Fibroblast of peridontal ligament (primary cell): ENCODE measurements around the gene SYS1.
"Not testable (repeated sequence)": the region's sequence is repeated elsewhere in the genome, so short reads cannot be mapped to it uniquely, and the experiment has no call there.

Source experiments
- DNase-seq: peaks from one replicate; pipeline ENCODE4 v3.0.0-alpha.2; 2010; ENCODE audit errors: extremely low read depth

Gene SYS1

DNA sequence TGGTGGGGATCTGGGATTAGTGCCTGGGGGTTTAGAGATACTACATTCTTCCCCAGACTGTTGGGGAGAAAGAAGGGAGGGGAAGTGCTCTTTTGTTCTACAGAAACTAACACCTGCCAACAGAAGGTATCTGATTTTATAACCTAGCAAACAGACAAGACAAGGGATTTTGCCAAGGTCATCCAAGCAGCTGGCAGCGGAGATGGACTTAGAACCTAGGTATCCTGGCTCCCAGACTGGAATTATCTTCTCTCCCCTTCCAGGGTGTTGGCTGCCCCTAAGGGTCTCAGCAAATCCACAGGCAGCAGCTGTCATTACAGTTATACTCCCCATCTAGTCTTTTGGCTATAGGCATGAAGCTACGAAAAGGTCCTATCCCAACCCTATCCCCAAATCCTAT, 23.2 kb upstream of the SYS1 start:
- DNase-seq: no peak

DNA sequence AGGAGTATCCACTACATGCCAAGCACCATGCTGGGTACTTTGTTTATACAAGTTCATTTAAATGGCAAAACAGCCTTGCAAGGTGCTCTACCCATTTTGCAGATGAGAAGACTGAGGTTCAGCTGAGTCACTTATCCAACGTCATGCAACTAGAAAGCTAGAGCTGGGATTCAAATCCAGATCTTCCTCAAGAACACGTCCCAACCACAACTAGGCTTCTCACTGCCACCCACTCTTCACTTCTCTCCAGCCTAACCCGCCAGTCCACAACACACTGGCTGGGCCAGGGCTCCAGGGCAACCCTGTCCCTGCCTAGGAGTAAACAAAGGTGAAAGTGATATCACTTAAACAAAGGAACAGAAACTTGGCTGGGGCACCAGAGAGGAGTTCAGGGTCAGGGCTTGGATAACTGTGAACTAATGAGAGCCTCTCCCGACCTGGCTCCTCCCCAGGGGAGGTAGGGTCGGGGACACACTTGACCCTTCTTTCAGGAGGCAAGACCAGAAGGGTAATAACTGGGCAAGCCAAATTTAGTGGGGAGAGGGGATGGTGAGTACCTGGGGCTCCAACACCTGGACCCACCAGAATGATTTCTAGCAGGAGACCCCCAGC, 22.6 kb upstream of the SYS1 start:
- no peak for DNase-seq

DNA sequence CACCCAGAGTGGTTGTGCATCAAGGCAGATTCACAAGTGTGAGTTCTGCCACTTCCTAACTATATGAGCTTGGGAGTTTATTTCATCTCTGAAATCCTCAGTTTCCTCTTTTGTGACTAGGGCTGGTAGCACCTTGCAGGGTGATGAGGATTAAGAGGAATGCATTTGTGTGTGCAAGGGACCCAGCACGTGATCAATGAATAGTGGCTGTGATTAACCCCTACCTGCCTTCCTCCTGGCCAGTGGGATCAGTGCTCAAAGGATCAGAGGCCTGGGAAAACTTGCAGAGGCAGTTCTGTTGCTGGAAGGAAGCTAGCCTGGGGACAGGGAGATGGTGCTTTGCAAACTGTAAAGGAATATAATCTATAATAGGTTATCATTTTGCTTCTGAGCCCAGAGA, 22.0 kb upstream of the SYS1 start:
- DNase-seq: no peak

DNA sequence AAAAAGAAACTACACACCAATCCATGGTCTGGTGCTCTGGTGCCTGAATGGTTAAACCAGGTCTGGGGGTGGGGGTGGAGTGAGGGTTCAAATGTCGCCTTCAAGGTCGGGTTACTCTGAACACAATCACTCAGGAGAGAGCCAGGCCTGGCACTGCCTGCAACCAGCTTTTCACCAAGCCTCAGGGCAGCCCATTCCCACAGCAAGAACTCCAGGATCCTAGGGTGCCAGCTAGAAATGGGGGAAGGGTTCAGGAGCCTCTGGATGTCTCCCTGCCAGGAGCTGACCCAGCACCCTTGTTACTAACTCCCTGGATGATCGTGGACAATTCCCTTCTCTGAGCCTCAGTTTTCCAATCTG, 21.4 kb upstream of the SYS1 start:
- no peak for DNase-seq

DNA sequence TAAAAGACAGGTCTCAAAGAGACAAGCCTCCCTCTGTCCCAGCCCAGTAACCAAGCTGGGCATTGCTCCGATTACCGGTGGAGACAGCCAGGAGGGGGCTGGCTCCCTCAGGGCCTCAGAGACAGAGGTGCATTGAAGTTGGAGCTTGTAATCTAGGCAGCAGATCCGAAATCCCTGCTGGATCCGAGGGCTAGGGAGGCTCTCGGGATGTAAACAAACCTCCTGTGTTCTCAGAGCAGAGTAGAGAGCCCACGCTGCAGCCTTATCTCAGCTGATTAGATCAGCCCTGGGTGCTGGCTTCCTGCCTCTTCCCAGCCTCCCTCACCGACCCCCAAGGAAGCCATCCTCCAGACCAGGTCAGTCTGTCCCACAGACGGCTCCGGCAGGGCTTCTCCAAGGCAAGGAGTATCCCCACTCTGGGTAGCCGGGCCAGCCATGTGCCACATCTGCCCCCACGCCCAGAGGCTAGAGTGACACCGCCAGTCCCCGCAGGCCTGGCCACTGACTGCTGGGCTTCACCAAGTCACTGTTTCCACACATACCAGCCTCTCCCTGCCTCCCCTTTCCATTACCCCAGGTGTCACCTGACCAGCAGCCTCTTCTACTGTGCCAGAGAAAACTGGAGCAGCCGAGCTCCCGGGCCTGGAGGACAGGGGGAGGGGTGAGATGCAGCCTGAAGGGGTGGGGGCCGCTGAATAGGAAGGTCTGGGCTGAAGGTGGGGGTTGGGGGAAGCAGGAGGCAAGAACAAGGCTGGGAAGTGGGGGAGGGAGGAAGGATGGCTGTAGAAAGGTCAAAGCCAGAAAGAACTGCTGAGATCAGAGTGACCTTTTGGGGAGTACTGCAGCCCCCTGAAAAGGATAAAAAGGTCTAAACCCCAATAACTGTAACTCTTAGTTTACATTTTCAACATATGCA, 20.8 kb upstream of the SYS1 start:
- DNase-seq: no peak

DNA sequence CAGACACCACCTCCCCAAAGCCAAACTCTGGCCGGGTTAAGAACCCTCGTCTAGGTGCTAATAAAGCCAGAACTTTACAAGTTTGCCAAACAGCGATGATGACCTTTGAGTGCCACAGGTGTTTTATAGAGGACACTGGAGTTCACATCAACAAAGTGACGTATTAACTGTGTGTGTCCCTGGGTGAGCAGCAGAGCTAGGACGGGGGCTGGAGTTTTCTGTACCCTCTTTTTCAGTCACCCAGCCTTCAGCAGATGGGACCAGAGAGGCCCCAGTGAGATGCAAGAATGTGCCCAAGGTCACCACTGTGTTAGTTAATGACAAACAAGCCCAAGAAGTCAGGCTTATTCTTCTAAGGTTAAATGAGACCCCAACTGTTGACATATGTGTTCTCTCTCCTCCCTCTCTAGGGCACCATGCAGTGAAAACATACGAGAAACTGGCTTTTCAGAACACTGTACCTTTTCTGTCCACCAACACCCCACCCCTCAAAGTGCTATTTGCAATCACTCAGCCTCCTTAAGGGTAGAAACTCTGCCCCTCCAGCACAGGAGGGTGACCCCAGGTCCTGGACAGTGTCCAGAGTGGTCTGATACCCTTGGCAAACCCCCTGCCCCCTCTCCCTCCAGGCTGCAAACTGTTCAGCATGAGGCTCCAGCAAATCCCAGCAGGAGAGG, 20.0 kb upstream of the SYS1 start:
- no peak for DNase-seq

DNA sequence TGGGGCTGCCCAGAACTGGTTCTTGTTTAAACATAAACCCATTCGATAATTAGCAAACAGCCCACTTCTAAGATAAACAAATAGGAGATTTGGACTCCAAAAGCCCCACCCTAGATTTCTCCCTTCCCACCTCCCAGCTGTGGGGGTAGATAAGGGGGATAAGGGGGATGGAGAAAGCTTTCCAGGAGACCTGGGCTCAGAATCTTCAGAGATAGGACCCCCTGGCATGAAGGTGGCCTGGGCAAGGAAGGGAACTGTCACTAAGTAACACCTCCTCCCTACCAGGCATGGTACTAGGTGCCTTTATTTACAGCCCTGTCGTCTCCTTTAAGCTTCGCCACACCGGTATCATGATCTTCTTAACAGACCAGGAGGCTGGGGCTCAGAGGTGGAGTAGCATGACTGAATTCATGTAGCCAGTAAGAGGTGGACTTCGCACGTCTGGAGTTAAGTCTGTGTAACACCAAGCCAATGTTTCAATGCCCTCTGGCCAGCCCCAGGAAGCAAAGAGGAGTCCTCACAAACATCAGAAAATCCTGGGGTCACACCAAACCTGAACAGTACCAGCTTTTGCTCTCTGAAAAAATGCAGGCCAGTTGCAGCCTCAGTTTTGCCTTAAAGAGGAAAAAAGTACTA, 19.3 kb upstream of the SYS1 start:
- no peak for DNase-seq

DNA sequence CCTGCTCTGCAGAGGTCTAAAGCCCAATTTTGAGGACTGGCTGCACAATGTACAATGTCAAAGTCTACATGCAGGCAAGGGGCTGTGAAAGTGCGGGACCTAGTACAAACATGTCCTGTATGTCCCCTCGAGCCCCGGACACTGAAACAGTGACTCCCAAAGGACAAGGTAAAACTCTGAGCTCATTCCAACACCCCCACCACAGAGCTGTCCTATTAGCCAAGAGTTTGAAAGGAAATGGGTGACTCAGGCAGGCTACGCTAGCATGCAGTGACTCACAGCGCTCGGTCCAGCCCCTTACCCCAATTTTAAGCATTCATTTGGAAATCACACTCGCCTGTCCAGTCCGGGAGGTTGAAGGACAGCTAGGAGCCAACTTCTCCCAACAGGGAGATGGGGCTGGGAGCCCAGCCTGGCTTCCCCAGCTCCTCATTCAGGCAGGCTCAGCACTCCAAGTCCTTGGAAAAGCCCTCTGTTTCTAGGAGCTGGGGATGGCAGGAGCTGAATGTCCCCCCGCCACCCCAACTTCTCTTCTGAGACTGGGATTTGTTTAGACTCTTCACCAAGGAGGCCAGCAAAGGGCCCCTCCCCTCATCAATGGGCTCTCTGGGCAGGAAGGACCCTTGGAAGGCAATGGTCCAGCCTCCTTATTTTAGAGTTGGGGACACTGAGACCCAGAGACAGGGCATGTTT, 18.6 kb upstream of the SYS1 start:
- peak; percentile 89 for DNase-seq

DNA sequence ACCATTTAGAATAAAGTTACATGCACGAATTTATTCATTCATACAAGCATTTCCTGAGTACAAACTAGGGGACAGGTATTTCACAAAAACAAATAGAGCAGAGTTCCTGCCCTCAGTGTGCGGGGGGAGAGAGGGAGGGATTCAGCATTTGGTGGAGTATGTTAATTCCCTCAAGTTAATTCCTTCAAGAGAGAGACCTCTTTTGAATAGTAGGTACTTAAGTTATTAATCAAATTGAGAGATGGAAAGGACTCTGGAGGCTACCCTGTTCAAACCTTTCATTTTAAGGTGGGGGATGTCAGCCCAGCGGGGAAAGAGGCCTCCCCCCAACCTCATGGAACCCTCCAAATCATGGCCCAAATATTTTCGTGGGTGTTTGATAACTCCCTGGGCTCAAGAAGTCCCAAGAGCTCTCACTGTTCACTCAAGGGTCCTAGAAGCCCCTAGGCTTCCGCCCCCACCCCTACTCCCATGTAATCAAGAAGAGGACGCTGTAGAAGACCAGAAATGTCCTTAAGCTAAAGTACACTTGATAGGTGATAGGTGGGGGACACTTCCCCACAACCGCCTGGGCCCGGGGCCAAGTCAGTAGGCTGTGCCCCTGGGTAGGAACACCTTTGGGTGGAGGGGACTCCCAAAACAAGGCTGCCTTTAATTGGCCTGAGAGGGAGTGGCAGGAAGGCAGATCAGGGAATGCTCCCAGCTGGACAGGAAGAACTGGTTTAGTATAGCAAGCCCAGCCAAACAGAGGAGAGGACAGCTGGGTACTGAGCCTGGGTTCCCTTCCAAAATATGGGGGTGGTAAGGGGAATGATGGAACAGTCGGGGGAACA, 17.6 kb upstream of the SYS1 start:
- no peak for DNase-seq

DNA sequence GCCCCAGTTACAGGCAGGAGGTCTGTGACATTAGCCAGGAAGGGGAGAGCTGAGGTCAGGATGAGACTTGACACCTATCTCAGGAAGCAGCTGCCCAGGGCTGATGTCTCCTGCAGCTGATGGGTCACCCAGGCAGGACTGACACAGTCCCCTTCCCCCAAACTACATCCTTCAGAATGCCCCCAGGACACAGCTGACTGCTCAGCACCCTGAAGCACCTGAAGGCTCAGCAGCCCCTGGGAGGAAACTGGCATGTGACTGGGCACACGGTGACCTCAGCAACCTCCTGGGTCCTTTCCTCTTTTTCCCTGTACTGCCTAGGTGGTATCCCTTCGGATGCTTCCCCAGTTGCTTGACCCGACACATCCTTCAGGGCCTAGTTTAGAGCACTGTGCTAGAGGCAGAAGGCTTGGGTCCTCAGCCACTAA, 16.7 kb upstream of the SYS1 start:
- DNase-seq: no peak

DNA sequence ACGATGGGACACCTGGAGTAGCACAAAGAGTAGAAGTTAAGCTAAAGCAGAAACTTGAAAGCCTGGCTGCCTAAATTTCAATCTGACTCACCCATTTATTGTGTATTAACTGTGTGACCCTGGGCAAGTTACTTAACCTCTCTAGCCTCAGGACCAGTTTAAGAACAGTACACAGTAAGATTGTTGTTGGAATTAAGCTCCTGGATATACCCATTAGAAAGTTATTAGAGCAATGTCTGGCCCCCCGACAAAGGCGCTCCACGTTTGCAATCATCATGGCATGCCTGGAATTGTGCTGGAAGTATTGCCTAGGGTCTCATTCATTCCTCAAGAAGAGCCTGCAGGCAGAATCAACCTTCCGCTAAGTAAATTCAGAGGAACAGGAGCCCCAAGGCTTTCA, 16.1 kb upstream of the SYS1 start:
- DNase-seq: no peak

DNA sequence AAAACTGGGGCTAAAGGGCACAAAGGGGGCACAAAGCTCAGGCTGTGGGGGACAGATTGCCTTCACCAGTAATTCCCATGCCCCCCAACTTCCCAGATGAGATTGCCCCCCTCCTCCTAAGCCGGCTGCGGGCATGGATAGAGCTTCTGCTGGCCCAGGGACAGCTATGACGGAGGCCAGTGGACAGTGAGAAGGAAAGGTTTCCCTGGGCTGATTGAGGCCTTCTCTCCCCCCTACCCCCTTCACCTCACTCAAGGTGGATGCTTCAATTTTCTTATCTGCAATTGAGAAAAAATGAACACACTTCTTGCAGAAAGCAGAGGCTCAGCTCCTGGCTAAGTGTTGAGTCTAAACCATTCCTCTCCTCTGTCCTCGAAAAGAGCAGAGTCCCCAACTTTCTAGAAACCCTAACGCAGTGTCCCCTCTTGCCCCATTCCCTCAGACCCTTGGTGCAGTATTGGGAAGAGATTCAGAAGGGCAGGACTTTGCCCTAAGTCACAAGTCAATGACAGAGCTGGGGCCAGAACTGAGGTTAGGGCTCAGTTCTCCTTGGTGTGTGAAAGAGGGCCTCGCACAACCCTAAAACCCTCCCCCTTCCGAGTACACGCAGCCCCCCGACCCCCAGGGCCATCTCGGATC, 15.5 kb upstream of the SYS1 start:
- DNase-seq: no peak

DNA sequence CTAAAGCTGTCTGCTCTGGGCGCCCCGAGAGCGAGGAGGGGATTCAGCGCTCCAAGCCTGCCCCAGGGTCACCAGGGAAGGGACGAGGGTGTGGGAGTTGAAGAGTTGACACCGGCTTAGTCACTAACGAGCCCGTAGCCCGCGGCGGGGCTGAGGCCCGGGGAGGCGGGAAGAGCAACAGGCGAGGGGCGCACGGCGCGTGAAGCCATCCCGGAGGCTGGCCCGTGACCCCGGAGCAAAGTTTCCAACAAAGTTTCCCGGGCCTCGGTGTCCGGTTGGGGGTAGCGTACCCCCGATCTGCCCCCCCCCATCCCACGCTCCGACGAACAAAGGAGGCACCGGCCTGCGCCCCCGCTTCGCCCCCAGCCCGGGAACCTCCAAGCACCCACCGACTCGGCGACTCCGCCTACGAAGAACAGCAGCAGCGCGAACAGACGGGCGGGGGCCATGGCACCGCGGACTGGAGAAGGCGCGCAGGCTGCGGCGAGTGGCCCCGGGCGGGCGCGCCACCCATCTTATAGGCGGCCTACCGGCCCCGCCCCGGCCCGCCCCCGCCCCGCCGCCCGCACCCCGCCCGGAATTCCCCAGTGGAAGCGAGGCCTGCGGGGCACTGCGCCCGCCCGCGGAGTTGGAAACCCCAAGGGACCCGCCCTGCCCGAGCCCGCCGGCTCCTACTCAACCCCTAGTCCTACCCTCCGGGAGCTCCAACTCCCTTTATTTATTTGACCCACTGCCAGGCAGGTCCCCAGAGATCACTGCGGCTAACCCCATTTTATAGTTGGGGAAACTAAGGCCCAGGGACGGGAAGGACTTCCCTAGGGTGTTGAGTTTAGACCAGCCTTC, 14.8 kb upstream of the SYS1 start, which contains the start of gene SDC4:
TSS of gene SDC4 (minus strand) at position 489 of the 843 bp plus-strand sequence. CDS start at position 449, 40 bp downstream.
- peak; percentile 49 for DNase-seq

DNA sequence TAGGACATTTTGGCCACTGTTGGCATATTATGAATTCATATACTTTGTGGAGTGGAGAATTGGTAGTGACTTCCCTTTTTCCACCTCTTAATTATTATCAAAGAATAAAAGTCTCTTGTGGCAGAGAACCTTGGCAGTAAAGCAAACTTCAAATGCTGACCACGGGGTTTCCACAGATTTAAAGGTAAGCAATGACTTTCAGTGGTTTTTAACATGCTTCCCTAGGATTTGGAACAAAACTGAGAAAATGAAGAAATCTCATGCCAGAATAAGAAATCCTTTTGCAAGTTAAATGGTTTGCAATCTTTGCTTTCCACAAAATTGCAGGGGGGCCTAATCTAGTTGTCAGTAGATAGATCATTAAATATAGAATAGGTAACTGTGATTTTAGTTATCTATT, 12.7 kb upstream of the SYS1 start:
- peak; percentile 54 for DNase-seq

DNA sequence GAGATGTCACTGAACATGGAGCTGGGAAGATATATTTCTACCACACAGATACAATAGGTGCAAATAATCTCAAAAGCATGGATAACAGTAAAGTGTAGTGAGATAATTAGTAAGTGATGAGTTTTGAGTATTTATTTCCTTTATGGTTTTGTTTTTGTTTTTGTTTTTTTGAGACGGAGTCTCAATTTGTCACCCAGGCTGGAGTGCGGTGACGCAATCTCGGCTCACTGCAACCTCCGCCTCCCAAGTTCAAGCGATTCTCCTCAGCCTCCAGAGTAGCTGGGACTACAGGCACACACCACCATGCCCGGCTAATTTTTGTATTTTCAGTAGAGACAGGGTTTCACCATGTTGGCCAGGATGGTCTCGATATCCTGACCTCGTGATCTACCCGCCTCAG, 12.2 kb upstream of the SYS1 start:
- not testable (repeated sequence) for DNase-seq

DNA sequence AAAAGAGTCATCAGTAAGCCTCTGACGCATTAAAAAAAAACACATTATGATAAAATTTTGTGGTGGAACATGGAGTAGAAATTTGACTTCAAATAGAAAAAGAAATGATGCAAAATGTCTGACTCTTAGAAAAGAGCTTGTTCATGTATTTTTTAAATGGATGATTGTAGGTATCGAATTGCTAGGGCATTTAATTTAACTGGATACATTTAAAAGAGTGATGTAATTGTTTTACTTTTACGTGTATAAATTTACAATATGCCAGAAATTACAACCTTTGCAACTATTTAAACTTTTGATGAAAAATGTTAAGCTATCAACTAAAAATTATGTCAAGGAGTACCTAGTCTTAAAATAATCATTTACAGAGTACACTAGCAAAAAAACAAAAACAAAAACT, 10.2 kb upstream of the SYS1 start:
- no peak for DNase-seq

DNA sequence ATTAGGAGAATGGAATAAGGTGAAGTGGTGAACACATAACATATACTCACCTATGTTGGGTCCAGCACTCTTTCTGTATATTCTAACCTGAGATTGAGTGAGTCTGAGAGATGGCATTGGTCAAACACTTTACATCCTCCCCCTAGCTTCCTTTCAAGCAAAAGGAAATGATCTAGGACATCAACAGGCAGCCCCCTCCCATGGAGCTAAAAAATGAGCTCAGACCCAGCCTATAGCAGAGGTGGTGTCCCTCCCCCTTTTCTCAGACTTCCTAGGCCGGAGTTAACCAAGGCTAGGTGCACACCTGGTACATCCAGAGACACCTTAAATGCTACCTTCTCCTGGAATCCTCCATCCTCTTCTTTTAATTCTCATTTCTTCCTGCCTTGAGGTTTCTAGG, 9.2 kb upstream of the SYS1 start:
- DNase-seq: no peak

DNA sequence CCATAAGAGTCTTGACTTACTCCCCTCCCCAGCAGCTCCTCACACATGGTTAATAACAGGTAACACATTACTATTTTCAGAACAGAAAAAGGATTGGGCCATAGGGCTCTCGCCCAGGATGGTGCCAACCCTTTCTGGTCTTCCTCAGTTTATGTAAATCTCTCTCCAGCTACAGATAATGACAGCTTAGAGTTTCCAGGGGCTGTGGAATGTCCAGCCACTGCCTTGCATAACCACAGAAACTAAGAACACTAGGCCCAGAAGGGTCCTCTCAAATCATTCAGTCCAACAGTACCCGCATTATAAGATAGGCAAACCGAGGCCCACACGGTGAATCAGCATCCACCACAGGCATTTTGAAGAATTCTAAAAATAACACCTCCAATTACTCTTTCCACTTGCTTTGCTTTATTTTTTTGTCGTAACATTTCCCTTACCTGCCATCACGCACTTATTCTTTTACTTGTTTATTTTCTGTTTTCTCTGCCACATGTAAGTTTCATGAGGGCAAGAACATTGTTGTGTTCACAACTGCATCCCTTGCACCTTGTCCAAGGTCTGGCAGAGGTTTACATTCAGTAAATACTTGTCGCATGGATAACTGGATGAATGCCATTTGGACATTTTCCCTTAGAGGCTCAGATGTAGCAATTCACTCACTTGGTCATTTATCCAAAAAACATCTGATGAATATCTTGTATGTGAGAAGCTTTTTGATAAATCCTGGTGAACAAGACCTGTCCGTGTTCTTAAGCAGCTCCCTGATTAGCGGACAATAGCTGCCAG, 8.3 kb upstream of the SYS1 start:
- no peak for DNase-seq
